ENCODE results near the gene SELENOI. TPM values are rescaled to one million over a fixed set of nuclear protein-coding genes. Genes with fewer than 3 reads are reported as not detected.

The SELENOI gene
- total and polyA plus RNA-seq, 10 of the 15 experiments (the other 5 are each of a cell fraction or from before 2014, with no cell fraction given): 5.2 to 31.4 (median 17.4) TPM

GRCh38 chr2:26325851-26326250, 20.1 kb upstream of the SELENOI start (continued):
- no peak for TF ChIP-seq KAT2A (conservative IDR thresholded peaks at IDR 0.05; ENCODE audit: control insufficient read depth, low read depth, low read length)

DNA sequence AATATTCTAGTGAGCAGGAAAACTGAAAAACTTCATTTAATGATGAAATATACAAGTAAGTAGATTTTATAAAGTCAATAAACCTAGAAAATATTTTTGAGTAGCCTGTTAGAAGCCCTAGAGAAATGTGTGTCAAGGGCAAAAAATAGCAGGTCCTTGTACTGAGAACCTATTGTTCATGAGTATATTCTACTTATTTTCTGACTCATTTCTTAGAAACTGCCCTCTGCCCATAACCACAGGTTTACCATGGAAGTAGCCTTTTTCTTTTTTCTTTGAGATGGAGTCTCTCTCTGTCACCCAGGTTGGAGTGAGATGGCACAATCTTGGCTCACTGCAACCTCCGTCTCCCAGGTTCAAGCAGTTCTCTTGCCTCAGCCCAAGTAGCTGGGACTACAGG, 19.4 kb upstream of the SELENOI start:
- in situ Hi-C loops (cut with MboI): no loop called here
- H2AFZ ChIP-seq (ENCODE audit: control insufficient read depth, low read depth, low read length): no peak overlapping the region
- intact Hi-C loops (cut with micrococcal nuclease; ENCODE audit: unreplicated experiment): no loop called here
- POLR2A ChIA-PET: interaction anchor here (0.6 kb wide), 1 partner anchor 278 kb away, joined by 4 read pairs; no protein-coding TSS in a partner anchor
- H3K79me2 ChIP-seq (ENCODE audit: control insufficient read depth, insufficient read depth, low read length): no peaks in the 10 kb centered on the region
- no peaks in the 10 kb centered on the region for H3K4me1 ChIP-seq (ENCODE audit: control insufficient read depth, insufficient read depth, low read length)
- no peak overlapping the region for H3K9ac ChIP-seq (ENCODE audit: control insufficient read depth, insufficient read depth, low read length)
- no peaks in the 10 kb centered on the region for H3K9me3 ChIP-seq (replicated peaks; ENCODE audit: control insufficient read depth, insufficient read depth, low read length)
- 100% methylated on average over 1 of the region's 1 CpG for WGBS (ENCODE audit: insufficient coverage, insufficient replicate concordance, low lambda C conversion rate, missing lambda C conversion rate)
- BruUV-seq (replicated peaks): no TSS peak
- RAD21 ChIA-PET (ENCODE audit: unreplicated experiment): interaction anchor here (0.9 to 1.5 kb wide), 2 partner anchors 80 to 153 kb away, joined by 3 to 4 read pairs; partner anchors contain the start of gene GAREM2
- H3K4me3 ChIP-seq: no peak overlapping the region
- FAIRE-seq (no peak), DNase-seq (ENCODE audit: low read depth, low spot score) (no peak), ATAC-seq (0 out of 3 replicates have a peak, but pooled peaks have one; percentile 24)
- no peak overlapping the region for H3K4me2 ChIP-seq (ENCODE audit: control insufficient read depth, insufficient read depth)
- H4K20me1 ChIP-seq (ENCODE audit: control insufficient read depth, insufficient read depth): no peaks in the 10 kb centered on the region
- no peaks in the 10 kb centered on the region for H3K36me3 ChIP-seq (ENCODE audit: control insufficient read depth in 2 of 2, insufficient read depth in 2 of 2, low read length in 1 of 2)
- TF ChIP-seq MXI1 (IDR thresholded peaks at IDR 0.05; ENCODE audit: low read depth, low read length) (no peak), SMAD1 (IDR thresholded peaks at IDR 0.05; ENCODE audit: low read depth, partially characterized antibody) (no peak), NFYA (IDR thresholded peaks at IDR 0.05; ENCODE audit: borderline replicate concordance, low read depth, low read length) (no peak), NFYB (IDR thresholded peaks at IDR 0.05; ENCODE audit: insufficient read depth, low read depth, low read length) (no peak), IKZF1 (conservative IDR thresholded peaks at IDR 0.05) (no peak), TARDBP (IDR thresholded peaks at IDR 0.05; ENCODE audit: borderline replicate concordance) (no peak), ZBED1 (IDR thresholded peaks at IDR 0.05; ENCODE audit: borderline replicate concordance) (no peak), NR2C2 (IDR thresholded peaks at IDR 0.05; ENCODE audit: borderline replicate concordance, control insufficient read depth, insufficient read length, low read depth) (no peak), EGR1 (IDR thresholded peaks at IDR 0.05; ENCODE audit: borderline replicate concordance in 1 of 2, low read depth in 2 of 2, low read length in 2 of 2) (no peak), KLF5 (IDR thresholded peaks at IDR 0.05; ENCODE audit: partially characterized antibody) (no peak)
- TF ChIP-seq, protein P1, sequence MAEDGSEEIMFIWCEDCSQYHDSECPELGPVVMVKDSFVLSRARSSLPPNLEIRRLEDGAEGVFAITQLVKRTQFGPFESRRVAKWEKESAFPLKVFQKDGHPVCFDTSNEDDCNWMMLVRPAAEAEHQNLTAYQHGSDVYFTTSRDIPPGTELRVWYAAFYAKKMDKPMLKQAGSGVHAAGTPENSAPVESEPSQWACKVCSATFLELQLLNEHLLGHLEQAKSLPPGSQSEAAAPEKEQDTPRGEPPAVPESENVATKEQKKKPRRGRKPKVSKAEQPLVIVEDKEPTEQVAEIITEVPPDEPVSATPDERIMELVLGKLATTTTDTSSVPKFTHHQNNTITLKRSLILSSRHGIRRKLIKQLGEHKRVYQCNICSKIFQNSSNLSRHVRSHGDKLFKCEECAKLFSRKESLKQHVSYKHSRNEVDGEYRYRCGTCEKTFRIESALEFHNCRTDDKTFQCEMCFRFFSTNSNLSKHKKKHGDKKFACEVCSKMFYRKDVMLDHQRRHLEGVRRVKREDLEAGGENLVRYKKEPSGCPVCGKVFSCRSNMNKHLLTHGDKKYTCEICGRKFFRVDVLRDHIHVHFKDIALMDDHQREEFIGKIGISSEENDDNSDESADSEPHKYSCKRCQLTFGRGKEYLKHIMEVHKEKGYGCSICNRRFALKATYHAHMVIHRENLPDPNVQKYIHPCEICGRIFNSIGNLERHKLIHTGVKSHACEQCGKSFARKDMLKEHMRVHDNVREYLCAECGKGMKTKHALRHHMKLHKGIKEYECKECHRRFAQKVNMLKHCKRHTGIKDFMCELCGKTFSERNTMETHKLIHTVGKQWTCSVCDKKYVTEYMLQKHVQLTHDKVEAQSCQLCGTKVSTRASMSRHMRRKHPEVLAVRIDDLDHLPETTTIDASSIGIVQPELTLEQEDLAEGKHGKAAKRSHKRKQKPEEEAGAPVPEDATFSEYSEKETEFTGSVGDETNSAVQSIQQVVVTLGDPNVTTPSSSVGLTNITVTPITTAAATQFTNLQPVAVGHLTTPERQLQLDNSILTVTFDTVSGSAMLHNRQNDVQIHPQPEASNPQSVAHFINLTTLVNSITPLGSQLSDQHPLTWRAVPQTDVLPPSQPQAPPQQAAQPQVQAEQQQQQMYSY (CRISPR knock-in tag; IDR thresholded peaks at IDR 0.05): no peak
- TF ChIP-seq, protein P2, sequence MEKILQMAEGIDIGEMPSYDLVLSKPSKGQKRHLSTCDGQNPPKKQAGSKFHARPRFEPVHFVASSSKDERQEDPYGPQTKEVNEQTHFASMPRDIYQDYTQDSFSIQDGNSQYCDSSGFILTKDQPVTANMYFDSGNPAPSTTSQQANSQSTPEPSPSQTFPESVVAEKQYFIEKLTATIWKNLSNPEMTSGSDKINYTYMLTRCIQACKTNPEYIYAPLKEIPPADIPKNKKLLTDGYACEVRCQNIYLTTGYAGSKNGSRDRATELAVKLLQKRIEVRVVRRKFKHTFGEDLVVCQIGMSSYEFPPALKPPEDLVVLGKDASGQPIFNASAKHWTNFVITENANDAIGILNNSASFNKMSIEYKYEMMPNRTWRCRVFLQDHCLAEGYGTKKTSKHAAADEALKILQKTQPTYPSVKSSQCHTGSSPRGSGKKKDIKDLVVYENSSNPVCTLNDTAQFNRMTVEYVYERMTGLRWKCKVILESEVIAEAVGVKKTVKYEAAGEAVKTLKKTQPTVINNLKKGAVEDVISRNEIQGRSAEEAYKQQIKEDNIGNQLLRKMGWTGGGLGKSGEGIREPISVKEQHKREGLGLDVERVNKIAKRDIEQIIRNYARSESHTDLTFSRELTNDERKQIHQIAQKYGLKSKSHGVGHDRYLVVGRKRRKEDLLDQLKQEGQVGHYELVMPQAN (conservative IDR thresholded peaks at IDR 0.05): no peak
- no peaks in the 10 kb centered on the region for H3K27me3 ChIP-seq (replicated peaks in 1 of 2; ENCODE audit: control insufficient read depth in 2 of 2, insufficient read depth in 2 of 2, low read length in 1 of 2)
- SMC1A ChIA-PET (ENCODE audit: uncharacterized antibody, unreplicated experiment): interaction anchor here (0.8 to 1.8 kb wide), 3 partner anchors 83 to 562 kb away, joined by 3 to 4 read pairs (median 3); no protein-coding TSS in a partner anchor
- no peak overlapping the region for H3K27ac ChIP-seq (ENCODE audit: control insufficient read depth, insufficient read depth)
- CTCF ChIA-PET: interaction anchor here (0.8 to 1.2 kb wide), 2 partner anchors 11 to 335 kb away, joined by 3 to 4 read pairs; no protein-coding TSS in a partner anchor
